Liver (tissue), 9 donors: ENCODE measurements around the gene GABARAP. TPM values are rescaled to one million over a fixed set of nuclear protein-coding genes. Genes with fewer than 3 reads are reported as not detected.

ENCODE experiments used
- DNase-seq: peaks from one replicate; pipeline ENCODE4 v3.0.0-alpha.2; 2017; ENCODE audit warnings: low spot score
- H3K27ac ChIP-seq, 2 donors: one replicate each; pipeline ENCODE4 v1.7.0; 2013; ENCODE audit warnings: inconsistent platforms in 2 of 2, low read length in 2 of 2, control low read depth in 1 of 2, low read depth in 1 of 2, mild to moderate bottlenecking in 1 of 2
- H3K27me3 ChIP-seq, 4 donors: one replicate each; pipeline versions ENCODE4 v1.6.1 to v1.7.0; 2013; ENCODE audit warnings: low read length in 3 of 4, inconsistent platforms in 1 of 4, mild to moderate bottlenecking in 1 of 4, moderate library complexity in 1 of 4; ENCODE audit not compliant: control insufficient read depth in 4 of 4, insufficient read depth in 4 of 4
- H3K36me3 ChIP-seq, 4 donors: one replicate each; pipeline versions ENCODE4 v1.6.1 to v1.7.0; 2013; ENCODE audit warnings: low read length in 3 of 4, mild to moderate bottlenecking in 3 of 4, low read depth in 1 of 4, moderate library complexity in 1 of 4; ENCODE audit not compliant: control insufficient read depth in 4 of 4, insufficient read depth in 3 of 4
- H3K4me1 ChIP-seq, 4 donors: one replicate each; pipeline versions ENCODE4 v1.6.1 to v1.7.0; 2013; ENCODE audit warnings: low read length in 3 of 4, mild to moderate bottlenecking in 3 of 4, moderate library complexity in 1 of 4; ENCODE audit not compliant: control insufficient read depth in 4 of 4, insufficient read depth in 4 of 4
- H3K4me3 ChIP-seq, 3 donors: one replicate each; pipeline versions ENCODE4 v1.6.1 to v1.7.0; 2013; ENCODE audit warnings: low read length in 3 of 3, control low read depth in 1 of 3, low read depth in 1 of 3, mild to moderate bottlenecking in 1 of 3
- H3K9ac ChIP-seq, 2 donors: one replicate each; pipeline ENCODE4 v1.7.0; 2013; ENCODE audit warnings: low read length in 2 of 2, mild to moderate bottlenecking in 2 of 2, moderate library complexity in 2 of 2, control low read depth in 1 of 2, low read depth in 1 of 2
- H3K9me3 ChIP-seq, 4 donors: one replicate each; pipeline versions ENCODE4 v1.6.1 to v1.7.0; 2013; ENCODE audit warnings: low read length in 3 of 4; ENCODE audit not compliant: control insufficient read depth in 4 of 4
- ATF3 ChIP-seq: IDR thresholded peaks from 2 replicates; pipeline ENCODE4 v1.6.1; 2016; ENCODE audit warnings: antibody characterized with exemption
- CTCF ChIP-seq: fragments of 150-350 bp; IDR thresholded peaks from 2 replicates; pipeline ENCODE4 v1.5.1; 2017; ENCODE audit warnings: improper control_type of control experiment, low read depth, low read length; ENCODE audit not compliant: missing input control
- EGR1 ChIP-seq, 2 donors: IDR thresholded peaks; 2 replicates each; pipeline ENCODE4 v1.6.1; 2016 to 2018; ENCODE audit warnings: antibody characterized with exemption in 2 of 2, low read depth in 2 of 2
- FOXA1 ChIP-seq: IDR thresholded peaks from 2 replicates; pipeline ENCODE4 v1.6.1; 2016; ENCODE audit warnings: antibody characterized with exemption
- FOXA2 ChIP-seq: IDR thresholded peaks from 2 replicates; pipeline ENCODE4 v1.6.1; 2016; ENCODE audit warnings: antibody characterized with exemption
- GABPA ChIP-seq, 2 donors: IDR thresholded peaks in 1 of 2; conservative IDR thresholded peaks in 1 of 2; 2 replicates each; pipeline ENCODE4 v1.6.1; 2016; ENCODE audit warnings: antibody characterized with exemption in 2 of 2, mild to moderate bottlenecking in 1 of 2, moderate library complexity in 1 of 2
- HNF4A ChIP-seq, 2 donors: conservative IDR thresholded peaks; 2 replicates each; pipeline ENCODE4 v1.6.1; 2016; ENCODE audit warnings: antibody characterized with exemption in 2 of 2, mild to moderate bottlenecking in 2 of 2
- HNF4G ChIP-seq: IDR thresholded peaks from 2 replicates; pipeline ENCODE4 v1.6.1; 2016; ENCODE audit warnings: antibody characterized with exemption
- JUND ChIP-seq, 2 donors: IDR thresholded peaks; 2 replicates each; pipeline ENCODE4 v1.6.1; 2016; ENCODE audit warnings: antibody characterized with exemption in 2 of 2
- MAX ChIP-seq: IDR thresholded peaks from 2 replicates; pipeline ENCODE4 v1.6.1; 2016; ENCODE audit warnings: antibody characterized with exemption
- NR2F2 ChIP-seq: IDR thresholded peaks from 2 replicates; pipeline ENCODE4 v1.6.1; 2016; ENCODE audit warnings: antibody characterized with exemption
- RAD21 ChIP-seq, 2 donors: IDR thresholded peaks; 2 replicates each; pipeline ENCODE4 v1.6.1; 2016; ENCODE audit warnings: antibody characterized with exemption in 2 of 2, mild to moderate bottlenecking in 2 of 2
- REST ChIP-seq: IDR thresholded peaks from 2 replicates; pipeline ENCODE4 v1.6.1; 2016; ENCODE audit warnings: antibody characterized with exemption, mild to moderate bottlenecking
- RXRA ChIP-seq, 2 donors: IDR thresholded peaks; 2 replicates each; pipeline ENCODE4 v1.6.1; 2017 to 2018; ENCODE audit warnings: antibody characterized with exemption in 2 of 2, mild to moderate bottlenecking in 1 of 2
- SP1 ChIP-seq: IDR thresholded peaks from 2 replicates; pipeline ENCODE4 v1.6.1; 2018; ENCODE audit warnings: antibody characterized with exemption, mild to moderate bottlenecking
- TAF1 ChIP-seq: conservative IDR thresholded peaks from 2 replicates; pipeline ENCODE4 v1.6.1; 2016; ENCODE audit warnings: antibody characterized with exemption, mild to moderate bottlenecking
- YY1 ChIP-seq: IDR thresholded peaks from 2 replicates; pipeline ENCODE4 v1.6.1; 2016; ENCODE audit warnings: antibody characterized with exemption, mild to moderate bottlenecking
- ZBTB33 ChIP-seq: IDR thresholded peaks from 2 replicates; pipeline ENCODE4 v1.6.1; 2016; ENCODE audit warnings: antibody characterized with exemption
- WGBS: extraction: QIAGEN DNeasy Blood & Tissue Kit; methylation state at CpG from one replicate; pipeline ENCODE4 v1.1.7; 2013; 5-methylcytosine and 5-hydroxymethylcytosine counted together
- polyA plus RNA-seq, 2 donors: library from polyadenylated mRNA; stranded (reverse) in 1 of 2; unstranded in 1 of 2; fragments of 200-250 nt in 1 of 2; fragments of >200 nt in 1 of 2; fragmentation: Nextera tagmentation in 1 of 2; extraction: Ambion mirVana in 1 of 2; gene quantifications; one replicate each; pipeline versions ENCODE4 v1.2.1 to v1.2.3, GENCODE V29; 2013 to 2015
- total RNA-seq, 2 donors: library from RNA; depleted of rRNA; stranded (reverse); fragments of >200 nt; gene quantifications; one replicate each; pipeline ENCODE4 v1.2.3, GENCODE V29; 2014
- donor health status: healthy.
- donor health status: healthy.
- donor health status: healthy.
- donor health status: healthy.
- donor health status: healthy.

GABARAP gene
- total and polyA plus RNA-seq, 4 donors, result 74.4 to 489 (median 205) TPM

DNA sequence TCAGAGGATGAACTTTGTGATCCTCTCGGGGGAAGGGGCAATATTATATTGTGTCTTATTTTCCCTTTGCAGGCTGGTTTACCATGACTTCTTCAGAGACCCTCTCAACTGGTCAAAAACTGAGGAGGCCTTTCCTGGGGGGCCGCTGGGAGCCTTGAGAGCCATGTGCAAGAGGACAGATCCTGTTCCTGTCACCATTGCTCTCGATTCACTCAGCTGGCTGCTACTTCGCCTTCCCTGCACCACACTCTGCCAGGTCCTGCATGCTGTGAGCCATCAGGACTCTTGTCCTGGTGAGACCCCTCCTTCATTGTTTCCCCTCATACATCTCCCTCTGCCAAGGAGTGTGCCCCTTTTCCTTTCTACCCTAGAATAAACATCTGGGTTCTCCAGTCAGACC, 12.3 kb upstream of the GABARAP start:
- TF ChIP-seq SP1, result no peak
- no peak for TF ChIP-seq FOXA1
- no peak for TF ChIP-seq ZBTB33
- no peak for TF ChIP-seq GABPA (IDR thresholded peaks at IDR 0.05 in 1 of 2, conservative IDR thresholded peaks at IDR 0.05 in 1 of 2)
- TF ChIP-seq MAX, result no peak
- no peak for TF ChIP-seq NR2F2
- TF ChIP-seq YY1, result no peak
- no peak for TF ChIP-seq EGR1 (IDR thresholded peaks at IDR 0.05; ENCODE audit: low read depth in 2 of 2)
- TF ChIP-seq TAF1, result no peak
- TF ChIP-seq RXRA (IDR thresholded peaks at IDR 0.05), result no peak
- no peak for TF ChIP-seq HNF4A (conservative IDR thresholded peaks at IDR 0.05)
- no peak for TF ChIP-seq ATF3
- no peak for TF ChIP-seq FOXA2
- Histone ChIP-seq H3K4me1 (peaks cover 7 to 43% (median 34%) of the 10 kb centered on the region in 4 donors), H3K27ac (no peak overlapping the region), H3K9ac (no peak overlapping the region), H3K4me3 (no peak overlapping the region), H3K27me3 (no peaks in the 10 kb centered on the region), H3K36me3 (peaks cover 0 to 15% (median 9%) of the 10 kb centered on the region in 4 donors), H3K9me3 (no peaks in the 10 kb centered on the region)
- no peak for DNase-seq
- 96% methylated on average over 4 of the region's 4 CpGs for WGBS

GRCh38 chr17:7253082-7253481, 10.8 kb upstream of the GABARAP start:
- H3K4me3 ChIP-seq, result peak overlapping the region; percentile 56 to 96 (median 95)
- peak overlapping the region; percentile 95 to 100 for H3K27ac ChIP-seq
- H3K27me3 ChIP-seq, result no peaks in the 10 kb centered on the region
- H3K4me1 ChIP-seq, result peaks cover 7 to 38% (median 30%) of the 10 kb centered on the region in 4 donors
- peaks cover 0 to 15% (median 9%) of the 10 kb centered on the region in 4 donors for H3K36me3 ChIP-seq
- H3K9ac ChIP-seq, result peak overlapping the region; percentile 49 to 82
- no peak for DNase-seq
- 79% methylated on average over 5 of the region's 5 CpGs for WGBS
- no peaks in the 10 kb centered on the region for H3K9me3 ChIP-seq
- TF ChIP-seq RAD21 (IDR thresholded peaks at IDR 0.05) (no peak), TAF1 (no peak), ATF3 (no peak), ZBTB33 (no peak), GABPA (IDR thresholded peaks at IDR 0.05 in 1 of 2, conservative IDR thresholded peaks at IDR 0.05 in 1 of 2) (no peak), REST (no peak), CTCF (no peak), SP1 (no peak), NR2F2 (no peak), FOXA2 (no peak), JUND (IDR thresholded peaks at IDR 0.05) (no peak), EGR1 (IDR thresholded peaks at IDR 0.05; ENCODE audit: low read depth in 2 of 2) (no peak), RXRA (IDR thresholded peaks at IDR 0.05) (no peak), HNF4A (conservative IDR thresholded peaks at IDR 0.05) (no peak), MAX (no peak), YY1 (no peak), FOXA1 (no peak), HNF4G (no peak)
